HG02678 (cell line): ENCODE results near the gene HSDL1.

Experiments
- ATAC-seq: cut with Tn5 transposase; IDR thresholded peaks from one replicate; pipeline ENCODE4 v1.9.1; 2021; ENCODE audit warnings: mild to moderate bottlenecking, moderate library complexity; ENCODE audit not compliant: unreplicated experiment

The HSDL1 gene

GRCh38 chr16:84084570-84085270 lies 60.3 kb downstream of the HSDL1 start:
- no peak for ATAC-seq

GRCh38 chr16:84082835-84083569 lies 62.0 kb downstream of the HSDL1 start:
- no peak for ATAC-seq

- ATAC-seq, result no peak
Measured at GRCh38 chr16:84082110-84082509, 62.9 kb downstream of the HSDL1 start.

- ATAC-seq, result no peak
Measured at GRCh38 chr16:84081446-84081989, 63.5 kb downstream of the HSDL1 start.

GRCh38 chr16:84080813-84081212 lies 64.2 kb downstream of the HSDL1 start:
- no peak for ATAC-seq

GRCh38 chr16:84080378-84080777 lies 64.6 kb downstream of the HSDL1 start:
- ATAC-seq, result no peak

GRCh38 chr16:84079664-84080063 lies 65.3 kb downstream of the HSDL1 start:
- ATAC-seq, result no peak

- no peak for ATAC-seq
Measured at GRCh38 chr16:84075376-84075775, 69.6 kb downstream of the HSDL1 start.

GRCh38 chr16:84074721-84075120 lies 70.3 kb downstream of the HSDL1 start:
- no peak for ATAC-seq
